SK-N-SH (cell line): ENCODE results near the gene DCLK1. TPM values are rescaled to one million over a fixed set of nuclear protein-coding genes. Genes with fewer than 3 reads are reported as not detected.

Experiments used
- CTCF ChIA-PET: fragments of 300-600, 350-600 bp; formaldehyde crosslinking; extraction: SDS; loops from one replicate; lab custom pipeline; 2021; lab: Yijun Ruan, JAX
- POLR2A ChIA-PET: fragments of 350-600 bp; sonication (Branson Sonifier 250); formaldehyde crosslinking; extraction: SDS; loops from one replicate; lab custom pipeline; 2020; ENCODE audit warnings: antibody characterized with exemption, inconsistent platforms; lab: Yijun Ruan, JAX
- DNase-seq: peaks from one replicate; pipeline ENCODE4 v3.0.0; 2012
- H2AFZ ChIP-seq: fragments of 200-600 bp; sonication (generic); 2 replicates; pipeline ENCODE4 v1.8.1; 2016; ENCODE audit warnings: antibody characterized with exemption, mild to moderate bottlenecking, low read depth
- H3F3A ChIP-seq: fragments of 200-600 bp; sonication (generic); replicated peaks from 2 replicates; pipeline ENCODE3; 2016; ENCODE audit warnings: antibody characterized with exemption, mild to moderate bottlenecking; ENCODE audit not compliant: insufficient read depth
- H3K27ac ChIP-seq, 2 experiments: fragments of 200-500 bp in 1 of 2; fragments of 200-600 bp in 1 of 2; sonication (Bioruptor generic) in 1 of 2; sonication (generic), shearing (Covaris generic) in 1 of 2; 2 replicates each; pipeline versions ENCODE4 v1.5.1 to v1.6.1; 2014 to 2016; ENCODE audit warnings: low read depth in 2 of 2, inconsistent platforms in 1 of 2, low read length in 1 of 2, mild to moderate bottlenecking in 1 of 2, mixed read lengths in 1 of 2
- H3K27me3 ChIP-seq: fragments of 200-600 bp; sonication (generic), shearing (Covaris generic); 2 replicates; pipeline ENCODE4 v1.6.1; 2016; ENCODE audit warnings: mixed run types; ENCODE audit not compliant: insufficient read depth
- H3K36me3 ChIP-seq, 2 experiments: fragments of 200-500 bp in 1 of 2; fragments of 200-600 bp in 1 of 2; sonication (Bioruptor generic) in 1 of 2; sonication (generic) in 1 of 2; replicated peaks in 1 of 2; 2 replicates each; pipeline versions ENCODE3 to v1.5.1; 2014 to 2016; ENCODE audit warnings: low read length in 1 of 2, mild to moderate bottlenecking in 1 of 2; ENCODE audit not compliant: insufficient read depth in 2 of 2, control insufficient read depth in 1 of 2
- H3K4me1 ChIP-seq, 2 experiments: fragments of 200-500 bp in 1 of 2; fragments of 200-600 bp in 1 of 2; sonication (Bioruptor generic) in 1 of 2; sonication (generic), shearing (Covaris generic) in 1 of 2; 2 replicates each; pipeline versions ENCODE4 v1.5.1 to v1.6.1; 2014 to 2016; ENCODE audit warnings: low read depth in 1 of 2, low read length in 1 of 2, mixed run types in 1 of 2; ENCODE audit not compliant: insufficient read depth in 2 of 2, control insufficient read depth in 1 of 2
- H3K4me2 ChIP-seq: fragments of 200-600 bp; sonication (generic), shearing (Covaris generic); 2 replicates; pipeline ENCODE4 v1.6.1; 2017; ENCODE audit warnings: mixed run types
- H3K4me3 ChIP-seq, 2 experiments: fragments of 200-500 bp in 1 of 2; fragments of 200-600 bp in 1 of 2; sonication (Bioruptor generic) in 1 of 2; sonication (generic), shearing (Covaris generic) in 1 of 2; 2 replicates each; pipeline versions ENCODE4 v1.5.1 to v1.8.1; 2014 to 2016; ENCODE audit warnings: low read depth in 2 of 2, inconsistent platforms in 1 of 2, low read length in 1 of 2, mild to moderate bottlenecking in 1 of 2, mixed read lengths in 1 of 2, moderate library complexity in 1 of 2
- H3K79me2 ChIP-seq: fragments of 200-600 bp; sonication (generic); 2 replicates; pipeline ENCODE4 v1.8.1; 2017; ENCODE audit warnings: mild to moderate bottlenecking; ENCODE audit not compliant: insufficient read depth
- H3K9ac ChIP-seq: fragments of 200-600 bp; sonication (generic); 2 replicates; pipeline ENCODE4 v1.6.1; 2017; ENCODE audit warnings: mixed run types
- H3K9me2 ChIP-seq: fragments of 200-600 bp; sonication (generic); 2 replicates; pipeline ENCODE4 v1.6.1; 2017; ENCODE audit warnings: mixed run types
- H3K9me3 ChIP-seq: fragments of 200-600 bp; sonication (generic); 2 replicates; pipeline ENCODE4 v1.6.1; 2017; ENCODE audit warnings: mixed run types, mild to moderate bottlenecking, moderate library complexity
- H4K20me1 ChIP-seq: fragments of 200-600 bp; sonication (generic); 2 replicates; pipeline ENCODE4 v1.6.1; 2017; ENCODE audit warnings: mild to moderate bottlenecking, mixed run types; ENCODE audit not compliant: insufficient read depth
- CTCF ChIP-seq: fragments of 200-600 bp; sonication (generic); IDR thresholded peaks from 2 replicates; pipeline ENCODE4 v1.6.1; 2017; ENCODE audit warnings: antibody characterized with exemption, mild to moderate bottlenecking, moderate library complexity
- ELF1 ChIP-seq: IDR thresholded peaks from 2 replicates; pipeline ENCODE4 v1.4.0; 2012
- EP300 ChIP-seq, 2 experiments: IDR thresholded peaks; 2 replicates each; pipeline versions ENCODE4 v1.4.0 to v1.6.1; 2012; ENCODE audit warnings: borderline replicate concordance in 1 of 2, low read depth in 1 of 2, low read length in 1 of 2
- FOSL2 ChIP-seq: IDR thresholded peaks from 2 replicates; pipeline ENCODE4 v1.4.0; 2012; ENCODE audit warnings: low read depth, mild to moderate bottlenecking, moderate library complexity, borderline replicate concordance
- FOXJ3 ChIP-seq: sonication (generic); formaldehyde crosslinking; IDR thresholded peaks from 2 replicates; pipeline ENCODE4 v1.5.1; 2020; ENCODE audit warnings: mild to moderate bottlenecking, missing genetic modification reagents
- FOXM1 ChIP-seq: IDR thresholded peaks from 2 replicates; pipeline ENCODE4 v1.4.0; 2012; ENCODE audit warnings: low read depth, mild to moderate bottlenecking
- GATA2 ChIP-seq: sonication (generic); formaldehyde crosslinking; IDR thresholded peaks from 2 replicates; pipeline ENCODE4 v1.5.0; 2020; ENCODE audit warnings: mild to moderate bottlenecking, missing genetic modification reagents
- MAX ChIP-seq: IDR thresholded peaks from 2 replicates; pipeline ENCODE4 v1.4.0; 2012; ENCODE audit warnings: low read depth
- MEF2A ChIP-seq: IDR thresholded peaks from 2 replicates; pipeline ENCODE4 v1.4.0; 2012; ENCODE audit warnings: low read depth, borderline replicate concordance
- MXI1 ChIP-seq: IDR thresholded peaks from 2 replicates; pipeline ENCODE4 v1.6.1; 2012; ENCODE audit warnings: mild to moderate bottlenecking, low read depth, low read length, improper control_type of control experiment
- PBX3 ChIP-seq: IDR thresholded peaks from 2 replicates; pipeline ENCODE4; 2012
- POLR2AphosphoS5 ChIP-seq: IDR thresholded peaks from 2 replicates; pipeline ENCODE4 v1.6.1; 2012; ENCODE audit warnings: low read depth, low read length
- RAD21 ChIP-seq: IDR thresholded peaks from 2 replicates; pipeline ENCODE4 v1.6.1; 2012; ENCODE audit warnings: mild to moderate bottlenecking, low read length
- RCOR1 ChIP-seq: fragments of 150-350 bp; IDR thresholded peaks from 2 replicates; pipeline ENCODE4 v1.6.1; 2017; ENCODE audit warnings: antibody characterized with exemption, low read length
- RFX5 ChIP-seq: IDR thresholded peaks from 2 replicates; pipeline ENCODE4 v1.6.1; 2012; ENCODE audit warnings: mild to moderate bottlenecking, improper control_type of control experiment, low read length
- RXRA ChIP-seq: IDR thresholded peaks from 2 replicates; pipeline ENCODE4 v1.4.0; 2012; ENCODE audit warnings: low read depth, mild to moderate bottlenecking, borderline replicate concordance
- SIN3A ChIP-seq: IDR thresholded peaks from 2 replicates; pipeline ENCODE4 v1.6.1; 2012; ENCODE audit warnings: low read depth, mild to moderate bottlenecking, low read length, moderate library complexity, borderline replicate concordance
- TAF1 ChIP-seq: IDR thresholded peaks from 2 replicates; pipeline ENCODE4 v1.6.1; 2012; ENCODE audit warnings: low read depth, mild to moderate bottlenecking, low read length, moderate library complexity, borderline replicate concordance
- TCF12 ChIP-seq: IDR thresholded peaks from 2 replicates; pipeline ENCODE4 v1.4.0; 2012
- USF1 ChIP-seq: IDR thresholded peaks from 2 replicates; pipeline ENCODE4 v1.4.0; 2012; ENCODE audit warnings: low read depth, borderline replicate concordance
- USF2 ChIP-seq: fragments of 150-350 bp; IDR thresholded peaks from 2 replicates; pipeline ENCODE4 v1.6.1; 2017; ENCODE audit warnings: antibody characterized with exemption, low read length, low read depth, borderline replicate concordance
- WGBS: methylation state at CpG from one replicate; pipeline ENCODE4 v1.1.6; 2017; ENCODE audit warnings: low lambda C conversion rate; 5-methylcytosine and 5-hydroxymethylcytosine counted together
- polyA plus RNA-seq, 3 experiments: library from polyadenylated mRNA; depleted of rRNA; stranded (reverse); fragments of >200 nt; gene quantifications; 2 replicates each; pipeline ENCODE4 v1.2.3, GENCODE V29; 2012

The DCLK1 gene
- polyA plus RNA-seq, 1 of the 3 experiments (the other 2 are of a cell fraction) = 1.1 TPM

GRCh38 chr13:35723821-35724220, 407.4 kb downstream of the DCLK1 start:
- H3K4me2 ChIP-seq = peak overlapping the region; percentile 28; the same call in 1 of the 2 replicates
- no peak overlapping the region for H3K9ac ChIP-seq
- H3K36me3 ChIP-seq = no peaks in the 10 kb centered on the region
- ChIA-PET POLR2A (interaction anchor here (0.9 to 1.6 kb wide), 3 partner anchors 230 to 247 kb away, joined by 3 to 7 read pairs (median 3); partner anchors contain the start of gene MAB21L1), CTCF (interaction anchor here (0.9 to 3.9 kb wide), 9 partner anchors 10 to 515 kb away, joined by 3 to 52 read pairs (median 6); no protein-coding TSS in a partner anchor)
- H3K4me3 ChIP-seq = no peak overlapping the region
- no peaks in the 10 kb centered on the region for H3K9me2 ChIP-seq
- H3K4me1 ChIP-seq = peaks cover 0 to 27% of the 10 kb centered on the region in 2 experiments; a peak in 3 of 4 replicates
- peak overlapping the region; percentile 69; the same call in 1 of the 2 replicates for H2AFZ ChIP-seq
- DNase-seq = peak; percentile 34
- TF ChIP-seq PBX3 (peak; percentile 52), GATA2 (peak; percentile 25; the same call in 1 of the 2 replicates), EP300 (IDR thresholded peaks at IDR 0.05; ENCODE audit: borderline replicate concordance in 1 of 2, low read depth in 1 of 2, low read length in 1 of 2) (peak in 1 of 2 experiments; percentile 49; a peak in 3 of 4 replicates), RXRA (no peak), RAD21 (no peak), USF1 (no peak), FOXJ3 (no peak), RCOR1 (peak; percentile 61; the same call in 1 of the 2 replicates), CTCF (no peak), RFX5 (no peak), MEF2A (no peak), FOSL2 (no peak), POLR2AphosphoS5 (no peak), USF2 (no peak), MXI1 (no peak), FOXM1 (no peak), MAX (no peak), SIN3A (no peak), TAF1 (no peak), ELF1 (no peak), TCF12 (peak; percentile 48; the same call in 1 of the 2 replicates)
- H3K79me2 ChIP-seq = no peaks in the 10 kb centered on the region
- WGBS = 25% methylated on average over 5 of the region's 5 CpGs
- H3F3A ChIP-seq = no peaks in the 10 kb centered on the region
- H3K27me3 ChIP-seq = no peaks in the 10 kb centered on the region
- no peaks in the 10 kb centered on the region for H4K20me1 ChIP-seq
- H3K27ac ChIP-seq = peak overlapping the region; percentile 35 to 50; a peak in 2 of 4 replicates
- no peaks in the 10 kb centered on the region for H3K9me3 ChIP-seq
